HFFc6 (cell line): Measurements from ENCODE around the gene ELL3. TPM values are rescaled to one million over a fixed set of nuclear protein-coding genes. Genes with fewer than 3 reads are reported as not detected.
A peak's percentile ranks its signal among the peaks of the same experiment; 100 is the strongest.

Experiments used
- DNase-seq: peaks from one replicate; pipeline ENCODE4 v3.0.0-alpha.2; 2018
- H3K27ac Mint-ChIP-seq: 2 replicates; pipeline ENCODE4 v1.8.0; 2020; ENCODE audit warnings: mild to moderate bottlenecking, mixed read lengths
- H3K27me3 Mint-ChIP-seq: 2 replicates; pipeline ENCODE4 v1.8.0; 2021; ENCODE audit warnings: mild to moderate bottlenecking, moderate library complexity, mixed read lengths; ENCODE audit not compliant: insufficient read depth
- H3K36me3 Mint-ChIP-seq: 2 replicates; pipeline ENCODE4 v1.8.0; 2021; ENCODE audit warnings: low read depth, mixed read lengths
- H3K4me1 Mint-ChIP-seq: 2 replicates; pipeline ENCODE4 v1.8.0; 2020; ENCODE audit warnings: low read depth, mixed read lengths
- H3K4me3 Mint-ChIP-seq: 2 replicates; pipeline ENCODE4 v1.8.0; 2020; ENCODE audit warnings: mild to moderate bottlenecking, moderate library complexity, mixed read lengths
- H3K9me3 Mint-ChIP-seq: 2 replicates; pipeline ENCODE4 v1.8.0; 2020; ENCODE audit warnings: mild to moderate bottlenecking, mixed read lengths
- total RNA-seq, 6 experiments: library from RNA; stranded (reverse); fragmentation: NEBNext Ultra II Directional; extraction: Animal tissue kit (Norgen Biotek cat#: 25700); gene quantifications; 2 replicates in 1 of 6; 3 replicates in 5 of 6; pipeline ENCODE4 v1.2.3, GENCODE V29; 2021
- TF ChIP-seq, protein P1 (sequence below): fragments of 200-600 bp; sonication (generic); IDR thresholded peaks from 2 replicates; pipeline ENCODE4 v1.5.0; 2021; ENCODE audit warnings: antibody characterized with exemption, mild to moderate bottlenecking

Gene ELL3
- total RNA-seq, 6 experiments from 2014 or later = 0.91 to 1.5 (median 1.1) TPM

DNA sequence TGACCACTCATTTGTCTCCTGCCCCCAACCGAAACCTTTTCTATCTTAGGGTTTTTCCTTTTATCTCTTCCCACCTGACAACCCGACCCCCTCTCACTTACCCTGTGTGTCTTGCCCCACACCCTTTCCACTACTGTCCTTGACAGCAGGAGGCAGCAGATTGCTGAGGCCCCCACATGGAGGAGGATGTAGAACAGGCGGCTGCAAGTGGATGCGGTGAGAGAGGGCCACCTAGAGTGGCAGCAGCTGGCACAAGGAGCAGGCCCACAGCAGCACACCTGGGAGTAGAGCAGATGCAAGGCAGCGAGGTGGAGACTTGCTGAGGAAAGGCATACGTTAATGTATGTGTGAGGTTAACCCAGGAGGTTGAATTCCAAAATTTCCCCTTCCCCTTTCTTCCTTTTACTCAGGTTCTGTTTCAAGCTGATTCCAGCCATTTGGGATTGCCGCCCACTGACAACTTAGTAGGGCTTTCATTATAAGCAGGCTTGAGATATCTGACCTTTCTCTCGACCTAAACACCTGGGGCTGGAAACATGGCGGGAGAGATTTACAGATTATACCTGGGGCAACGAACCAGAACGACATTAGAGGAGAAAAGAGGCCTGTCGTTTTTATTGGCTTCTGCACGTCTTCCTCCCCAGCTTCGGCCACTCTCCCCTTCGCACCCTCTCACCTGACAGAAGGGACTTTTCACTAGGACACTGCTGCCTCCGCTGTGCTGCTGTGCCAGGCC, 22.6 kb upstream of the ELL3 start:
- H3K36me3 Mint-ChIP-seq = peaks cover 69% of the 10 kb centered on the region
- H3K9me3 Mint-ChIP-seq = no peaks in the 10 kb centered on the region
- peaks cover 22% of the 10 kb centered on the region for H3K27me3 Mint-ChIP-seq
- peaks cover 63% of the 10 kb centered on the region for H3K4me1 Mint-ChIP-seq
- H3K27ac Mint-ChIP-seq = peak overlapping the region; percentile 95
- no peak for DNase-seq
- H3K4me3 Mint-ChIP-seq = no peak overlapping the region
- TF ChIP-seq, protein P1, sequence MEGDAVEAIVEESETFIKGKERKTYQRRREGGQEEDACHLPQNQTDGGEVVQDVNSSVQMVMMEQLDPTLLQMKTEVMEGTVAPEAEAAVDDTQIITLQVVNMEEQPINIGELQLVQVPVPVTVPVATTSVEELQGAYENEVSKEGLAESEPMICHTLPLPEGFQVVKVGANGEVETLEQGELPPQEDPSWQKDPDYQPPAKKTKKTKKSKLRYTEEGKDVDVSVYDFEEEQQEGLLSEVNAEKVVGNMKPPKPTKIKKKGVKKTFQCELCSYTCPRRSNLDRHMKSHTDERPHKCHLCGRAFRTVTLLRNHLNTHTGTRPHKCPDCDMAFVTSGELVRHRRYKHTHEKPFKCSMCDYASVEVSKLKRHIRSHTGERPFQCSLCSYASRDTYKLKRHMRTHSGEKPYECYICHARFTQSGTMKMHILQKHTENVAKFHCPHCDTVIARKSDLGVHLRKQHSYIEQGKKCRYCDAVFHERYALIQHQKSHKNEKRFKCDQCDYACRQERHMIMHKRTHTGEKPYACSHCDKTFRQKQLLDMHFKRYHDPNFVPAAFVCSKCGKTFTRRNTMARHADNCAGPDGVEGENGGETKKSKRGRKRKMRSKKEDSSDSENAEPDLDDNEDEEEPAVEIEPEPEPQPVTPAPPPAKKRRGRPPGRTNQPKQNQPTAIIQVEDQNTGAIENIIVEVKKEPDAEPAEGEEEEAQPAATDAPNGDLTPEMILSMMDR = no peak

DNA sequence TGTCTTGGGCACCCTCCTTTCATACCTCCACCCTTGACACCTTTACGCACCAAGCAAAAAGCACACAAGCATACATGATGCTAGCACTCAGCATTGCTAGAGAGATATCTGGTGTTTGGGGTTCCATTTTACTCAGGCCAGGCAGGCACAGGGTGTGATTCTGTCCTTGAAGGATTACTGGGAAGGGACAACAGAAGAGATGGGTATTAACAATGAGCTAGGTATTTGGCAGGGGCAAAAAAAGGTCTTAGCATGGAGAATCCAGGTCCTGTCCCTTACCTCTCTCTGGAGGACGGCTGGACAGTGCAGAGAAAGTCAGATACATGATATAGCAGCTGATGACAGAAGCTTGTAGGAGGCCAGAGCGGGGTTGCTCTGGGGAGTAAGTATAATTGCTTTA, 19.8 kb upstream of the ELL3 start:
- TF ChIP-seq, protein P1 = no peak

DNA sequence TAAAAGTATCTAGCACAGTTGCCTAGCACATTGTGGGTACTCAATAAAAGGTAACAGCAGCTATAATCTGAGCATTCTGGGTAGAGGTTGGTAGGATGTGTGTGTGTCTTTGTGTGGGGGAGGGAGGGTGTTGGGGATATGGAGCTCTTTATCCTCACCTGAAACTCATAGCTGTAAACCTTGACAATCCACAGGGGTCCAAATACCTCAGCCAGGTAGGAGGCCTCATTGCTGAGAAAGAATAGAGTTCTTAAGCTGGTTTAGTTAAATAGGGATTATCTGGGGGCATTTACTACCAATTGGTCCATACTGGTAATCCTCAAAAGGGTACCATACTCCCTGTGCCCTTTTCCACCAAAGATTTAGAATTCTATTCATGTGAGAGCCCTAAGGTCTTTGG, 19.2 kb upstream of the ELL3 start:
- TF ChIP-seq, protein P1 = no peak
- Mint-ChIP-seq H3K27ac (peak overlapping the region; percentile 70; the same call in 1 of the 2 replicates), H3K9me3 (no peaks in the 10 kb centered on the region), H3K36me3 (peaks cover 78% of the 10 kb centered on the region), H3K4me3 (no peak overlapping the region), H3K27me3 (peaks cover 20% of the 10 kb centered on the region), H3K4me1 (peaks cover 72% of the 10 kb centered on the region)
- DNase-seq = no peak

More for the DNA sequence above, 19.8 kb upstream of the ELL3 start:
- Mint-ChIP-seq H3K4me1 (peaks cover 75% of the 10 kb centered on the region), H3K27me3 (peaks cover 22% of the 10 kb centered on the region), H3K4me3 (peak overlapping the region; percentile 5; the same call in 1 of the 2 replicates), H3K27ac (peak overlapping the region; percentile 70), H3K36me3 (peaks cover 84% of the 10 kb centered on the region), H3K9me3 (no peaks in the 10 kb centered on the region)
- no peak for DNase-seq

DNA sequence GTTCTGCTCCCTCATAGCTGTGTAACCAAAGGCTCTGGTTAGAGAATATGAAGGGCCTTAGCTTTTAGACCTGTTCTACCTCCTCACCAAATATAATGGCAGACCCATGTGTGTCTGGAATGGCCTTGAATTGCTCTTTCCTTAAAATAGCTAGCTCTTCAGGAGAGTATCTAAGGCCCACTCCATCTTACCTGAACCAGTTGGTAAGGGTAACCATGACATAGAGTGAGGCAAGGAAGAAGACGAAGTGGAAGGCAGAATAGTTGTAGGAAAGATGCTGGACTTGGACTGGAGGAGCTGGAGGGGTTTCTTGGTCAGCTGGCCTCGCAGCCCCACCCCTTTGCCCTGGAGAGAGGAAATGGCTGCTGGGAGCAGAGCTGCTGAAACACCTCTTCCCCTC, 18.4 kb upstream of the ELL3 start:
- peaks cover 70% of the 10 kb centered on the region for H3K36me3 Mint-ChIP-seq
- TF ChIP-seq, protein P1 = no peak
- peak overlapping the region; percentile 98; the same call in 1 of the 2 replicates for H3K4me3 Mint-ChIP-seq
- peaks cover 15% of the 10 kb centered on the region for H3K27me3 Mint-ChIP-seq
- no peaks in the 10 kb centered on the region for H3K9me3 Mint-ChIP-seq
- peaks cover 66% of the 10 kb centered on the region for H3K4me1 Mint-ChIP-seq
- H3K27ac Mint-ChIP-seq = no peak overlapping the region
- no peak for DNase-seq

DNA sequence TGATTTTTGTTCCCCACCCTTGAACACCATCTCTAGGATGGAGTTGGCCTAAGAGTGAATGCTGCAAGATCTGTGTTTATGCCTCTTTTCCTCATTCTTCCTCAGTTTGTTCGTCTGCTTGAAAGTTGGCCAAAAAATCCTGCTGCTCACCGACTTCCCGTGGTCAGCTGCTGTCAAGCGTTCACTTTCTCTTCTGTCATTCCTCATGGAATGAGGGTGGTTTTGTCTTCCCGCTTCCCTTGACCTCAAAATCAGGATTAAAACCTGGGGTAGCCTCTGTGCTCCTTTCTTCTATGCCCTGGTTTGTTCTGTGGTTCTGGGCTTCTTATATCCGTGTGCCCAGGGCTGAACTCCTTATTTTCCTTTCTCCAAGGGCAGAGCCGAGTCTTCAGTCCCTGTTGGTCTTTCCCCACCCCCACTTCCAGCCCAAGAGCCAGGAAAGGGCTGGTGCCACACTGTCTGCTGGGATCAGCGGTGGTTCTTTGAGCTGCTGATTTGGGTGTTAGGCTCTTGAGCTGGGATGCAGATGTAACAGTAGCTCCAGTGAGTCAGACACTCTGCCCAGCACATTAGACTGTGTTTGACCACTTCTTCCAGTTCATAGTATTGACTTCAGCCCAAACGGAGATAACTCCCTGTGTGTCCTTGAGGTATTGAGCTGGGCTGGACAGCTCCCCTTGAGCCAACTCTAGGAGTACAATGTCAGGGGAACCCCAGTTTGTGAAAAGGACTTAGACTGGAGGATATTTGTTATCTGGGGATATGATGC, 17.7 kb upstream of the ELL3 start:
- Mint-ChIP-seq H3K9me3 (no peaks in the 10 kb centered on the region), H3K36me3 (peaks cover 62% of the 10 kb centered on the region), H3K4me1 (peaks cover 61% of the 10 kb centered on the region), H3K27me3 (peaks cover 13% of the 10 kb centered on the region), H3K27ac (peak overlapping the region; percentile 98), H3K4me3 (peak overlapping the region; percentile 98)
- TF ChIP-seq, protein P1 = no peak
- peak; percentile 82 for DNase-seq
